ENCODE measurements around the gene CHP1. TPM values are rescaled to one million over a fixed set of nuclear protein-coding genes. Genes with fewer than 3 reads are reported as not detected.

CHP1 gene
- total RNA-seq, result 58.3 and 58.6 TPM in 2 replicates

GRCh38 chr15:41230650-41231421 lies at the start of gene CHP1, which contains the start of gene EXD1:
CHP1 (plus strand) TSS chr15:41231268; CDS start chr15:41231383, 115 bp downstream.
EXD1 (minus strand) TSS chr15:41230757; CDS start chr15:41226575, 4,182 bp downstream.
- Mint-ChIP-seq H3K27me3 (ENCODE audit: low read depth) (peaks cover 8% of the 10 kb centered on the region), H3K4me3 (ENCODE audit: low read depth) (peak within 1 kb of the TSS; percentile 87), H3K4me1 (ENCODE audit: low read depth) (peaks cover 24% of the 10 kb centered on the region), H3K9me3 (no peaks in the 10 kb centered on the region), H3K27ac (peak within 1 kb of the TSS; percentile 85), H3K36me3 (ENCODE audit: low read depth) (no peaks in the 10 kb centered on the region)
- intact Hi-C loops (cut with micrococcal nuclease), result loop anchor here (1.0 to 2.0 kb wide), 6 partner anchors 52 to 430 kb away; partner anchors contain the start of genes CHAC1, DNAJC17, MGA and NUSAP1
- peak; percentile 96 for DNase-seq (ENCODE audit: low spot score)

GRCh38 chr15:41182266-41182665 lies 48.8 kb upstream of the CHP1 start:
- intact Hi-C loops (cut with micrococcal nuclease), result loop anchor here (10.0 kb wide), 1 partner anchor 157 kb away; no protein-coding TSS in a partner anchor
- peaks cover 7% of the 10 kb centered on the region for H3K27me3 Mint-ChIP-seq (ENCODE audit: low read depth)
- no peaks in the 10 kb centered on the region for H3K9me3 Mint-ChIP-seq
- no peaks in the 10 kb centered on the region for H3K36me3 Mint-ChIP-seq (ENCODE audit: low read depth)
- no peak overlapping the region for H3K27ac Mint-ChIP-seq
- DNase-seq (ENCODE audit: low spot score), result no peak
- peaks cover 1% of the 10 kb centered on the region for H3K4me1 Mint-ChIP-seq (ENCODE audit: low read depth)
- H3K4me3 Mint-ChIP-seq (ENCODE audit: low read depth), result no peak overlapping the region

GRCh38 chr15:41183581-41183980 lies 47.5 kb upstream of the CHP1 start:
- peaks cover 1% of the 10 kb centered on the region for H3K4me1 Mint-ChIP-seq (ENCODE audit: low read depth)
- no peak overlapping the region for H3K27ac Mint-ChIP-seq
- peaks cover 7% of the 10 kb centered on the region for H3K27me3 Mint-ChIP-seq (ENCODE audit: low read depth)
- intact Hi-C loops (cut with micrococcal nuclease), result loop anchor here (10.0 kb wide), 1 partner anchor 159 kb away; no protein-coding TSS in a partner anchor
- no peak overlapping the region for H3K4me3 Mint-ChIP-seq (ENCODE audit: low read depth)
- DNase-seq (ENCODE audit: low spot score), result no peak
- no peaks in the 10 kb centered on the region for H3K9me3 Mint-ChIP-seq
- H3K36me3 Mint-ChIP-seq (ENCODE audit: low read depth), result no peaks in the 10 kb centered on the region

- no peaks in the 10 kb centered on the region for H3K36me3 Mint-ChIP-seq (ENCODE audit: low read depth)
- intact Hi-C loops (cut with micrococcal nuclease), result no loop called here
These were observed 36.6 kb upstream of the CHP1 start for GRCh38 chr15:41194444-41194843.

GRCh38 chr15:41199470-41199869 lies 31.6 kb upstream of the CHP1 start:
- Mint-ChIP-seq H3K4me1 (ENCODE audit: low read depth) (no peaks in the 10 kb centered on the region), H3K27ac (no peak overlapping the region), H3K4me3 (ENCODE audit: low read depth) (no peak overlapping the region), H3K36me3 (ENCODE audit: low read depth) (no peaks in the 10 kb centered on the region), H3K27me3 (ENCODE audit: low read depth) (no peaks in the 10 kb centered on the region), H3K9me3 (no peaks in the 10 kb centered on the region)
- no peak for DNase-seq (ENCODE audit: low spot score)
- intact Hi-C loops (cut with micrococcal nuclease), result no loop called here

More at GRCh38 chr15:41194444-41194843, 36.6 kb upstream of the CHP1 start:
- no peaks in the 10 kb centered on the region for H3K4me1 Mint-ChIP-seq (ENCODE audit: low read depth)
- no peaks in the 10 kb centered on the region for H3K9me3 Mint-ChIP-seq
- DNase-seq (ENCODE audit: low spot score), result no peak
- no peak overlapping the region for H3K4me3 Mint-ChIP-seq (ENCODE audit: low read depth)
- H3K27me3 Mint-ChIP-seq (ENCODE audit: low read depth), result no peaks in the 10 kb centered on the region
- no peak overlapping the region for H3K27ac Mint-ChIP-seq

GRCh38 chr15:41203395-41203794 lies 27.7 kb upstream of the CHP1 start:
- no peaks in the 10 kb centered on the region for H3K4me1 Mint-ChIP-seq (ENCODE audit: low read depth)
- no peak overlapping the region for H3K27ac Mint-ChIP-seq
- no peak overlapping the region for H3K4me3 Mint-ChIP-seq (ENCODE audit: low read depth)
- intact Hi-C loops (cut with micrococcal nuclease), result no loop called here
- no peak for DNase-seq (ENCODE audit: low spot score)
- H3K9me3 Mint-ChIP-seq, result no peaks in the 10 kb centered on the region
- H3K27me3 Mint-ChIP-seq (ENCODE audit: low read depth), result peaks cover 6% of the 10 kb centered on the region
- H3K36me3 Mint-ChIP-seq (ENCODE audit: low read depth), result no peaks in the 10 kb centered on the region

GRCh38 chr15:41205315-41205714 lies 25.8 kb upstream of the CHP1 start:
- H3K9me3 Mint-ChIP-seq, result no peaks in the 10 kb centered on the region
- no peaks in the 10 kb centered on the region for H3K36me3 Mint-ChIP-seq (ENCODE audit: low read depth)
- no peak for DNase-seq (ENCODE audit: low spot score)
- H3K27me3 Mint-ChIP-seq (ENCODE audit: low read depth), result peaks cover 10% of the 10 kb centered on the region
- intact Hi-C loops (cut with micrococcal nuclease), result no loop called here
- no peak overlapping the region for H3K4me3 Mint-ChIP-seq (ENCODE audit: low read depth)
- no peak overlapping the region for H3K27ac Mint-ChIP-seq
- no peaks in the 10 kb centered on the region for H3K4me1 Mint-ChIP-seq (ENCODE audit: low read depth)

GRCh38 chr15:41207687-41208448 lies 23.2 kb upstream of the CHP1 start:
- Mint-ChIP-seq H3K27me3 (ENCODE audit: low read depth) (peaks cover 20% of the 10 kb centered on the region), H3K9me3 (no peaks in the 10 kb centered on the region), H3K27ac (no peak overlapping the region), H3K36me3 (ENCODE audit: low read depth) (no peaks in the 10 kb centered on the region), H3K4me1 (ENCODE audit: low read depth) (no peaks in the 10 kb centered on the region), H3K4me3 (ENCODE audit: low read depth) (no peak overlapping the region)
- DNase-seq (ENCODE audit: low spot score), result no peak
- intact Hi-C loops (cut with micrococcal nuclease), result no loop called here

GRCh38 chr15:41215708-41216107 lies 15.4 kb upstream of the CHP1 start:
- Mint-ChIP-seq H3K4me3 (ENCODE audit: low read depth) (no peak overlapping the region), H3K9me3 (no peaks in the 10 kb centered on the region)

GRCh38 chr15:41218851-41219250 lies 12.2 kb upstream of the CHP1 start:
- no peak for DNase-seq (ENCODE audit: low spot score)
- intact Hi-C loops (cut with micrococcal nuclease), result no loop called here

More at GRCh38 chr15:41215708-41216107, 15.4 kb upstream of the CHP1 start:
- Mint-ChIP-seq H3K4me1 (ENCODE audit: low read depth) (no peaks in the 10 kb centered on the region), H3K27ac (no peak overlapping the region), H3K27me3 (ENCODE audit: low read depth) (peaks cover 29% of the 10 kb centered on the region), H3K36me3 (ENCODE audit: low read depth) (no peaks in the 10 kb centered on the region)
- DNase-seq (ENCODE audit: low spot score), result no peak
- intact Hi-C loops (cut with micrococcal nuclease), result no loop called here

GRCh38 chr15:41219381-41219780 lies 11.7 kb upstream of the CHP1 start:
- Mint-ChIP-seq H3K4me1 (ENCODE audit: low read depth) (no peaks in the 10 kb centered on the region), H3K27ac (no peak overlapping the region), H3K4me3 (ENCODE audit: low read depth) (no peak overlapping the region), H3K27me3 (ENCODE audit: low read depth) (peaks cover 29% of the 10 kb centered on the region), H3K36me3 (ENCODE audit: low read depth) (no peaks in the 10 kb centered on the region), H3K9me3 (no peaks in the 10 kb centered on the region)
- intact Hi-C loops (cut with micrococcal nuclease), result no loop called here
- no peak for DNase-seq (ENCODE audit: low spot score)

More at GRCh38 chr15:41218851-41219250, 12.2 kb upstream of the CHP1 start:
- no peak overlapping the region for H3K27ac Mint-ChIP-seq
- H3K27me3 Mint-ChIP-seq (ENCODE audit: low read depth), result peaks cover 25% of the 10 kb centered on the region
- H3K4me3 Mint-ChIP-seq (ENCODE audit: low read depth), result no peak overlapping the region
- no peaks in the 10 kb centered on the region for H3K9me3 Mint-ChIP-seq
- no peaks in the 10 kb centered on the region for H3K4me1 Mint-ChIP-seq (ENCODE audit: low read depth)
- no peaks in the 10 kb centered on the region for H3K36me3 Mint-ChIP-seq (ENCODE audit: low read depth)

GRCh38 chr15:41230345-41230649 lies 771 bp upstream of the CHP1 start:
- Mint-ChIP-seq H3K36me3 (ENCODE audit: low read depth) (no peaks in the 10 kb centered on the region), H3K9me3 (no peaks in the 10 kb centered on the region), H3K4me3 (ENCODE audit: low read depth) (peak overlapping the region; percentile 87), H3K27me3 (ENCODE audit: low read depth) (peaks cover 8% of the 10 kb centered on the region), H3K4me1 (ENCODE audit: low read depth) (peaks cover 24% of the 10 kb centered on the region), H3K27ac (peak overlapping the region; percentile 85)
- intact Hi-C loops (cut with micrococcal nuclease), result loop anchor here (2.0 kb wide), 3 partner anchors 53 to 431 kb away; partner anchors contain the start of genes CHAC1 and MGA
- no peak for DNase-seq (ENCODE audit: low spot score)
